Astrocyte of the cerebellum (primary cell): Measurements from ENCODE around the gene PFN1.
"Not testable (repeated sequence)": the region's sequence is repeated elsewhere in the genome, so short reads cannot be mapped to it uniquely, and the experiment has no call there.

Experiments used
- DNase-seq: peaks from one replicate; pipeline ENCODE4 v3.0.0-alpha.2; 2011; ENCODE audit warnings: low read depth
- H3K4me3 ChIP-seq: 2 replicates; pipeline ENCODE4 v1.5.1; 2011; ENCODE audit warnings: mild to moderate bottlenecking, low read depth, low read length, moderate library complexity
- CTCF ChIP-seq: IDR thresholded peaks from 2 replicates; pipeline ENCODE4 v1.5.1; 2012; ENCODE audit warnings: low read length, low read depth, moderate library complexity, mild to moderate bottlenecking; ENCODE audit errors: missing control alignments
- in situ Hi-C: cut with HindIII; loops from 2 replicates; pipeline ENCODE4 v1.10.0; 2017; ENCODE audit warnings: low sequenced_read_pairs

Gene PFN1

GRCh38 chr17:4908301-4908700 lies 40.0 kb downstream of the PFN1 start:
- DNase-seq = no peak
- H3K4me3 ChIP-seq = no peak overlapping the region
- no peak for TF ChIP-seq CTCF
- in situ Hi-C loops = no loop called here

DNA sequence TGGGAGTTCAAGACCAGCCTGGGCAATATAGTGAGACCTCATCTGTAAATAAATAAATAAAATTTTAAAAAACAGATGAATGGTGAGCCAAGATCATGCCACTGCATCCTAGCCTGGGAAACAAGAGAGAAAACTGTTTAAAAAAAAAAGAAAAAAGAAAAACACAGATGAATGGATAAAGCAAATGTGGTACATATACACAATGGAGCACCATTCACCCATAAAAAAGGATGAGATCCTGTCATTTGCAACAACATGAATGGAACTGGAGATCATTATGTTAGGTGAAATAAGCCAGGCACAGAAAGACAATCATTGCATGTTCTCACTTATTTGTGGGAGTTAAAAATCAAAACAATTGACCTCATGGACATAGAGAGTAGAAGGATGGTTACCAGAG lies 41.7 kb downstream of the PFN1 start:
- in situ Hi-C loops, H3K4me3 ChIP-seq, DNase-seq: not testable (repeated sequence)

DNA sequence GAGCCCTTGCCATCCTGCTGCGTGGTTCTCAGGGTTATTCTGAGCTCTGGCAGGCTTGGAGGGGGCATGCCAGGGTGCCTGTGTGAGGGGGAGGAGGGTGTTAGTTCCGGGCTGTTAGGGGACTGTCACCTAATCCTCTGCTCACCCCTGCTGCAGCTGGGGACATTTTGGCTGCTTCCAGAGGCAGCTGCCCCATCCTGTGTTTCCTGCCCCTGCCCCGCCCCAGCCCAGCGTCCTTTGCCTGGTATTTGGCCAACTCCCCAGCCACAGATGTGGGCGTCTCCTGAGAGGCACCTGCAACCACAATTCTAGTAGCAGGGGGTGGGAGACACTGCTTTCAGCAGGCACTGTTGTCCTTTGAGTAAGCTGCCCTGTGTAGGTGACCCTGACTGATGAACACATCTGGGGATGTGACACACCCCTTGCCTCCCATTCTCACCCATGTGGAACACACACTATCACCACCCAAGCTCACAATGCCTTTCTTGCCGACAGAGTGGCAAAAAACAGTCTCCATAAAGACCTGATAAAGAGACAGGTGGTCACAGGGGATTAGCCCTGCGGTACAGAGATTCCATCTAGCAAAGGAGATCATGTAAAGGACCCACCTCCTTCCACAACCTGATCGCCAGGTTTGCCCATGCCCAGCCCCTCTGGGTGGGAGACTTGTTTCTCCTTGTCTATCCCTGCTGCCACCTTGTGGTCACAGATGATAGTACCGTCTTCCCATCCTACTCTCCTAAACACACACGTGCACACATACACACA lies 45.1 kb downstream of the PFN1 start, which contains the start of gene CHRNE:
CHRNE (minus strand) TSS at position 48 of the 768 bp plus-strand sequence; CDS start at position 13, 35 bp downstream.
- in situ Hi-C loops = no loop called here
- peak; percentile 71 for DNase-seq
- TF ChIP-seq CTCF = peak; percentile 75
- no peak within 1 kb of the TSS for H3K4me3 ChIP-seq

- no peak for DNase-seq
- in situ Hi-C loops = no loop called here
- H3K4me3 ChIP-seq = no peak overlapping the region
- TF ChIP-seq CTCF = no peak
These were observed 45.8 kb downstream of the PFN1 start for GRCh38 chr17:4902540-4902939.

DNA sequence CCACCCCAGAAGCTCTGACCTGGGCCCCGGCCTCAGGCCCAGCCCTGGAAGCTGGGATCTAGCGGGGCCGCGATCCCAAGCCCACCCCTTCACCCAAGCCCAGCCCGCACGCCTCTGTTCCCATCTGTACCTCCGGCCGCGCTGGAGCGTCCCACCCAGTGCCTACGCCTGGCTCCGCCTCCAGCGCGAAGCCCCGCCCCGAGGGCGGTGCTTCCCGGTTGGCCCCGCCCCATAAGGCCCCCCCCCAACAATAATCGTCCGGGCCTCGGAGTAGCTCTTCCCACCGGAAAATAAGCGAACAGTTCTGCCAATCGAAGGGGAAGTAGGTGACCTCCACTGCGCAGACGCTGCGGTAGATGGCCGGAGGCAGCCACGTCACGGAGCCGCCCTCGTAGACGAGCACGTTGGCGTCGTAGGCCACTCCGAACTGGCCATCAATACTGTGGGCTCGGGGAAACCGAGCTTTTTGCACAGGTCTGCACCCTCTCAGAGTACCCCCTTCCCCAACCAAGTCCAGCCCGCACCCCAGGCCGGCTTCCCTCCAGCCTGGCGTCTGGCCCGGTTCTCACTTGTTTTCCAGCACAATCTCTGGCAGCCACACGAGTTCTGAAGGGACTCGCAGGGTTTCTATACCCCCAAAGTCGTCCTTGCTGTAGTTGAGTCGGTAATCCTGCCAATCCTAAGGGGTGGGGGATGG lies 46.5 kb downstream of the PFN1 start:
- DNase-seq = no peak
- TF ChIP-seq CTCF = no peak
- in situ Hi-C loops = no loop called here
- H3K4me3 ChIP-seq = no peak overlapping the region

DNA sequence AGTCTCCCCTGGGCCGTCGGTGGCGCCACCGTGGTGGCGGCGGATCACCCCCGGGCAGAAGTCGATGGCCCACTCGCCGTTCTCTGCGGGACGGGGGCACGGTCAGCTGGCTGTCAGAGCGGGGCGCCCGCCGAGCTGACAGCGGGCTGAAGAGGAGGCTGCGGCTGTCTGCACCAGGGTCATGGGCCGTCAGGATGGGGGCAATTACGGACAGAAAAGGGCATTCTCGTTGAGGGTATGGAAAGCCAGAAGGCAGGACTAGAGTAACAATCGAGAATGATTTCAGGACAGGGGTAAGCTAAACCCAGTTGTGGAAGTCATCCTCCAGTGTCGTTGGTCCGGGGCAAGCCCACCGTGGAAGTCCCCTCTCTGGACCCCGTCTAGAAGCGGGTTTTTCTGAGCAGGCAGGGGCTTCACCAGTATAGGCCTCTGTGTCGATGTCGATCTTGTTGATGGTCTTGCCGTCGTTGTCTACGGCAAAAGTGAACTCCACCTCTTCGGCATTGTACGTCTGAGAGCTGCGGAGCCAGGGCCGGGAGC lies 47.2 kb downstream of the PFN1 start:
- no peak for DNase-seq
- in situ Hi-C loops = no loop called here
- peak overlapping the region; percentile 3 for H3K4me3 ChIP-seq

More for the DNA sequence above, 47.2 kb downstream of the PFN1 start:
- no peak for TF ChIP-seq CTCF
